ENCODE data around the gene MYO7B.

The MYO7B gene

GRCh38 chr2:127511917-127512316 lies 23.6 kb upstream of the MYO7B start:
- H3K4me3 ChIP-seq (replicated peaks; ENCODE audit: low read depth, low read length) = no peak overlapping the region
- no peak for TF ChIP-seq CTCF (IDR thresholded peaks at IDR 0.05; ENCODE audit: low read length, missing control alignments)
- DNase-seq (ENCODE audit: low read depth) = no peak

GRCh38 chr2:127512362-127512761 lies 23.1 kb upstream of the MYO7B start:
- H3K4me3 ChIP-seq (replicated peaks; ENCODE audit: low read depth, low read length) = no peak overlapping the region
- TF ChIP-seq CTCF (IDR thresholded peaks at IDR 0.05; ENCODE audit: low read length, missing control alignments) = no peak
- DNase-seq (ENCODE audit: low read depth) = no peak

- DNase-seq (ENCODE audit: low read depth) = no peak
- no peak for TF ChIP-seq CTCF (IDR thresholded peaks at IDR 0.05; ENCODE audit: low read length, missing control alignments)
- no peak overlapping the region for H3K4me3 ChIP-seq (replicated peaks; ENCODE audit: low read depth, low read length)
Observed at GRCh38 chr2:127514076-127514475, 21.4 kb upstream of the MYO7B start.

GRCh38 chr2:127514485-127514884 lies 21.0 kb upstream of the MYO7B start:
- DNase-seq (ENCODE audit: low read depth) = no peak
- TF ChIP-seq CTCF (IDR thresholded peaks at IDR 0.05; ENCODE audit: low read length, missing control alignments) = no peak
- H3K4me3 ChIP-seq (replicated peaks; ENCODE audit: low read depth, low read length) = no peak overlapping the region

- TF ChIP-seq CTCF (IDR thresholded peaks at IDR 0.05; ENCODE audit: low read length, missing control alignments) = no peak
- H3K4me3 ChIP-seq (replicated peaks; ENCODE audit: low read depth, low read length) = no peak overlapping the region
- DNase-seq (ENCODE audit: low read depth) = peak; percentile 33
Observed at GRCh38 chr2:127515383-127515915, 20.0 kb upstream of the MYO7B start.

GRCh38 chr2:127516041-127516762 lies 19.3 kb upstream of the MYO7B start:
- TF ChIP-seq CTCF (IDR thresholded peaks at IDR 0.05; ENCODE audit: low read length, missing control alignments) = no peak
- peak; percentile 87 for DNase-seq (ENCODE audit: low read depth)
- H3K4me3 ChIP-seq (replicated peaks; ENCODE audit: low read depth, low read length) = no peak overlapping the region

- DNase-seq (ENCODE audit: low read depth) = no peak
- no peak overlapping the region for H3K4me3 ChIP-seq (replicated peaks; ENCODE audit: low read depth, low read length)
- no peak for TF ChIP-seq CTCF (IDR thresholded peaks at IDR 0.05; ENCODE audit: low read length, missing control alignments)
Observed at GRCh38 chr2:127517465-127517864, 18.0 kb upstream of the MYO7B start.
